ENCODE data around the gene BPIFB6.

The BPIFB6 gene

GRCh38 chr20:33031531-33031930 lies at the start of gene BPIFB6:
Gene BPIFB6, plus strand, starts transcription at chr20:33031648. Its CDS starts 0 bp downstream, at chr20:33031648.
- DNase-seq = no peak

- DNase-seq = no peak
Observed at GRCh38 chr20:32982617-32983458, 48.6 kb upstream of the BPIFB6 start.

- no peak for DNase-seq
Observed at GRCh38 chr20:32983459-32984112, 47.9 kb upstream of the BPIFB6 start.

GRCh38 chr20:32984196-32984595 lies 47.3 kb upstream of the BPIFB6 start:
- DNase-seq = peak; percentile 13

- no peak for DNase-seq
Observed at GRCh38 chr20:32984631-32985354, 46.7 kb upstream of the BPIFB6 start.

- DNase-seq = no peak
Observed at GRCh38 chr20:32985596-32985995, 45.9 kb upstream of the BPIFB6 start.

GRCh38 chr20:32986331-32986966 lies 45.0 kb upstream of the BPIFB6 start:
- no peak for DNase-seq

GRCh38 chr20:32987044-32987825 lies 44.2 kb upstream of the BPIFB6 start:
- DNase-seq = no peak

- DNase-seq = no peak
Observed at GRCh38 chr20:32988008-32988407, 43.4 kb upstream of the BPIFB6 start.

GRCh38 chr20:32989507-32990283 lies 41.8 kb upstream of the BPIFB6 start:
- no peak for DNase-seq

- no peak for DNase-seq
Observed at GRCh38 chr20:32990426-32990825, 41.0 kb upstream of the BPIFB6 start.

- no peak for DNase-seq
Observed at GRCh38 chr20:32991383-32991782, 40.1 kb upstream of the BPIFB6 start.

GRCh38 chr20:32991792-32992641 lies 39.4 kb upstream of the BPIFB6 start:
- DNase-seq = no peak

- DNase-seq = no peak
Observed at GRCh38 chr20:32993496-32994050, 37.9 kb upstream of the BPIFB6 start.

- DNase-seq = no peak
Observed at GRCh38 chr20:32995802-32996201, 35.6 kb upstream of the BPIFB6 start.

- no peak for DNase-seq
Observed at GRCh38 chr20:32997431-32997830, 34.0 kb upstream of the BPIFB6 start.

- DNase-seq = peak; percentile 57
Observed at GRCh38 chr20:32999603-33000250, 31.7 kb upstream of the BPIFB6 start.

- DNase-seq = no peak
Observed at GRCh38 chr20:33000802-33001466, 30.5 kb upstream of the BPIFB6 start.

All from OCI-M1 (cell line).